Prostate gland (tissue), 2 donors: Measurements from ENCODE around the gene TPST2.

Source experiments
- CTCF ChIP-seq, 4 experiments: fragments of 200-600 bp in 2 of 4; fragments of 450-650 bp in 2 of 4; sonication (generic) in 2 of 4; IDR thresholded peaks; 1 replicate in 3 of 4; 2 replicates in 1 of 4; pipeline ENCODE4 v1.5.1; 2016 to 2019; ENCODE audit warnings: antibody characterized with exemption in 4 of 4, mild to moderate bottlenecking in 2 of 4, moderate library complexity in 2 of 4
- POLR2A ChIP-seq: fragments of 450-650 bp; IDR thresholded peaks from one replicate; pipeline ENCODE4 v1.6.1; 2016; ENCODE audit warnings: antibody characterized with exemption, mild to moderate bottlenecking
- POLR2AphosphoS5 ChIP-seq: sonication (generic); formaldehyde crosslinking; IDR thresholded peaks from one replicate; pipeline ENCODE4 v1.6.1; 2017; ENCODE audit warnings: antibody characterized with exemption

GRCh38 chr22:26548303-26548702 is 41.6 kb downstream of the TPST2 start:
- TF ChIP-seq CTCF (IDR thresholded peaks at IDR 0.05) (no peak), POLR2A (no peak), POLR2AphosphoS5 (no peak)
